ENCODE results near the gene CRX.
"Not testable (repeated sequence)": the region's sequence is repeated elsewhere in the genome, so short reads cannot be mapped to it uniquely, and the experiment has no call there.

DNA sequence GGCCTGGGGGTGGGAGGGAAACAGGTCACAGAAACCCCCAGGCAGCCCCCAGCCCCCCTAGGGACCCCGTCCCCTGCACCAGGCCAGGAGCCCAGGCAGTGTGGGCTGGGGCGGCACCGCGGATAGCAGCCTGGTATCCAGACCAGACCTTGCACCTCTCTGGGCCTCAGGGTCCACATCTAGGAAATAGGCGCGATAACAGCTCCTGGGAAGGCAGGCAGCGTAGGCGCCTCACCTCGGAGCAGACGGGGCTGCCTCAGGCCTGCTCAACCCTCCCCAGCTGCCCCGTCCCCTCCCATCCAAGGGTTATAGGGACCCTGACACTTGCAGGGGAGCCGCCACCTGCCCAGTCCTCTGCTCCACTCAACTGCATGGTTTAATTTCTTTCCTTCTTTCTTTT is 18.1 kb upstream of the CRX start:
- TF ChIP-seq POLR2A (IDR thresholded peaks at IDR 0.05; ENCODE audit: low read depth, low read length); CTCF (conservative IDR thresholded peaks at IDR 0.05; ENCODE audit: low read depth, low read length); SMC3 (IDR thresholded peaks at IDR 0.05; ENCODE audit: low read depth, low read length); MAFK (IDR thresholded peaks at IDR 0.05; ENCODE audit: low read depth, low read length); RFX5 (IDR thresholded peaks at IDR 0.05; ENCODE audit: low read depth, low read length); CEBPB (IDR thresholded peaks at IDR 0.05; ENCODE audit: low read depth, low read length); BHLHE40 (IDR thresholded peaks at IDR 0.05; ENCODE audit: low read depth, low read length); RAD21 (IDR thresholded peaks at IDR 0.05; ENCODE audit: low read length); FOS (IDR thresholded peaks at IDR 0.05; ENCODE audit: low read depth, low read length); RCOR1 (IDR thresholded peaks at IDR 0.05; ENCODE audit: insufficient replicate concordance, low read length); MXI1 (IDR thresholded peaks at IDR 0.05; ENCODE audit: borderline replicate concordance, low read depth, low read length); NFE2L2 (IDR thresholded peaks at IDR 0.05; ENCODE audit: low read depth, low read length); MAZ (IDR thresholded peaks at IDR 0.05; ENCODE audit: borderline replicate concordance, low read depth, low read length): not testable (repeated sequence)
